SK-N-SH (cell line): ENCODE results near the gene GNG3. TPM values are rescaled to one million over a fixed set of nuclear protein-coding genes. Genes with fewer than 3 reads are reported as not detected.
"Not testable (repeated sequence)": the region's sequence is repeated elsewhere in the genome, so short reads cannot be mapped to it uniquely, and the experiment has no call there.

ENCODE experiments used
- CTCF ChIA-PET: fragments of 300-600, 350-600 bp; formaldehyde crosslinking; extraction: SDS; loops from one replicate; lab custom pipeline; 2021; lab: Yijun Ruan, JAX
- POLR2A ChIA-PET: fragments of 350-600 bp; sonication (Branson Sonifier 250); formaldehyde crosslinking; extraction: SDS; loops from one replicate; lab custom pipeline; 2020; ENCODE audit warnings: antibody characterized with exemption, inconsistent platforms; lab: Yijun Ruan, JAX
- DNase-seq: peaks from one replicate; pipeline ENCODE4 v3.0.0; 2012
- H2AFZ ChIP-seq: fragments of 200-600 bp; sonication (generic); 2 replicates; pipeline ENCODE4 v1.8.1; 2016; ENCODE audit warnings: antibody characterized with exemption, mild to moderate bottlenecking, low read depth
- H3F3A ChIP-seq: fragments of 200-600 bp; sonication (generic); replicated peaks from 2 replicates; pipeline ENCODE3; 2016; ENCODE audit warnings: antibody characterized with exemption, mild to moderate bottlenecking; ENCODE audit not compliant: insufficient read depth
- H3K27ac ChIP-seq, 2 experiments: fragments of 200-500 bp in 1 of 2; fragments of 200-600 bp in 1 of 2; sonication (Bioruptor generic) in 1 of 2; sonication (generic), shearing (Covaris generic) in 1 of 2; 2 replicates each; pipeline versions ENCODE4 v1.5.1 to v1.6.1; 2014 to 2016; ENCODE audit warnings: low read depth in 2 of 2, inconsistent platforms in 1 of 2, low read length in 1 of 2, mild to moderate bottlenecking in 1 of 2, mixed read lengths in 1 of 2
- H3K27me3 ChIP-seq: fragments of 200-600 bp; sonication (generic), shearing (Covaris generic); 2 replicates; pipeline ENCODE4 v1.6.1; 2016; ENCODE audit warnings: mixed run types; ENCODE audit not compliant: insufficient read depth
- H3K36me3 ChIP-seq, 2 experiments: fragments of 200-500 bp in 1 of 2; fragments of 200-600 bp in 1 of 2; sonication (Bioruptor generic) in 1 of 2; sonication (generic) in 1 of 2; replicated peaks in 1 of 2; 2 replicates each; pipeline versions ENCODE3 to v1.5.1; 2014 to 2016; ENCODE audit warnings: low read length in 1 of 2, mild to moderate bottlenecking in 1 of 2; ENCODE audit not compliant: insufficient read depth in 2 of 2, control insufficient read depth in 1 of 2
- H3K4me1 ChIP-seq, 2 experiments: fragments of 200-500 bp in 1 of 2; fragments of 200-600 bp in 1 of 2; sonication (Bioruptor generic) in 1 of 2; sonication (generic), shearing (Covaris generic) in 1 of 2; 2 replicates each; pipeline versions ENCODE4 v1.5.1 to v1.6.1; 2014 to 2016; ENCODE audit warnings: low read depth in 1 of 2, low read length in 1 of 2, mixed run types in 1 of 2; ENCODE audit not compliant: insufficient read depth in 2 of 2, control insufficient read depth in 1 of 2
- H3K4me2 ChIP-seq: fragments of 200-600 bp; sonication (generic), shearing (Covaris generic); 2 replicates; pipeline ENCODE4 v1.6.1; 2017; ENCODE audit warnings: mixed run types
- H3K4me3 ChIP-seq, 2 experiments: fragments of 200-500 bp in 1 of 2; fragments of 200-600 bp in 1 of 2; sonication (Bioruptor generic) in 1 of 2; sonication (generic), shearing (Covaris generic) in 1 of 2; 2 replicates each; pipeline versions ENCODE4 v1.5.1 to v1.8.1; 2014 to 2016; ENCODE audit warnings: low read depth in 2 of 2, inconsistent platforms in 1 of 2, low read length in 1 of 2, mild to moderate bottlenecking in 1 of 2, mixed read lengths in 1 of 2, moderate library complexity in 1 of 2
- H3K79me2 ChIP-seq: fragments of 200-600 bp; sonication (generic); 2 replicates; pipeline ENCODE4 v1.8.1; 2017; ENCODE audit warnings: mild to moderate bottlenecking; ENCODE audit not compliant: insufficient read depth
- H3K9ac ChIP-seq: fragments of 200-600 bp; sonication (generic); 2 replicates; pipeline ENCODE4 v1.6.1; 2017; ENCODE audit warnings: mixed run types
- H3K9me2 ChIP-seq: fragments of 200-600 bp; sonication (generic); 2 replicates; pipeline ENCODE4 v1.6.1; 2017; ENCODE audit warnings: mixed run types
- H3K9me3 ChIP-seq: fragments of 200-600 bp; sonication (generic); 2 replicates; pipeline ENCODE4 v1.6.1; 2017; ENCODE audit warnings: mixed run types, mild to moderate bottlenecking, moderate library complexity
- H4K20me1 ChIP-seq: fragments of 200-600 bp; sonication (generic); 2 replicates; pipeline ENCODE4 v1.6.1; 2017; ENCODE audit warnings: mild to moderate bottlenecking, mixed run types; ENCODE audit not compliant: insufficient read depth
- CHD2 ChIP-seq: fragments of 150-350 bp; IDR thresholded peaks from 2 replicates; pipeline ENCODE4 v1.6.1; 2018; ENCODE audit warnings: low read length; ENCODE audit not compliant: partially characterized antibody
- EP300 ChIP-seq, 2 experiments: IDR thresholded peaks; 2 replicates each; pipeline versions ENCODE4 v1.4.0 to v1.6.1; 2012; ENCODE audit warnings: borderline replicate concordance in 1 of 2, low read depth in 1 of 2, low read length in 1 of 2
- EZH2phosphoT487 ChIP-seq: fragments of 200-600 bp; sonication (generic); IDR thresholded peaks from 2 replicates; pipeline ENCODE4 v1.6.1; 2017; ENCODE audit warnings: low read depth, mixed run types, mild to moderate bottlenecking, antibody characterized with exemption, moderate library complexity, borderline replicate concordance
- FOXM1 ChIP-seq: IDR thresholded peaks from 2 replicates; pipeline ENCODE4 v1.4.0; 2012; ENCODE audit warnings: low read depth, mild to moderate bottlenecking
- GATA2 ChIP-seq: sonication (generic); formaldehyde crosslinking; IDR thresholded peaks from 2 replicates; pipeline ENCODE4 v1.5.0; 2020; ENCODE audit warnings: mild to moderate bottlenecking, missing genetic modification reagents
- MEF2A ChIP-seq: IDR thresholded peaks from 2 replicates; pipeline ENCODE4 v1.4.0; 2012; ENCODE audit warnings: low read depth, borderline replicate concordance
- MXI1 ChIP-seq: IDR thresholded peaks from 2 replicates; pipeline ENCODE4 v1.6.1; 2012; ENCODE audit warnings: mild to moderate bottlenecking, low read depth, low read length, improper control_type of control experiment
- NFIC ChIP-seq: IDR thresholded peaks from 2 replicates; pipeline ENCODE4 v1.4.0; 2012; ENCODE audit warnings: borderline replicate concordance
- NRF1 ChIP-seq: IDR thresholded peaks from 2 replicates; pipeline ENCODE4 v1.6.1; 2012; ENCODE audit warnings: low read depth, mild to moderate bottlenecking, low read length
- POLR2AphosphoS5 ChIP-seq: IDR thresholded peaks from 2 replicates; pipeline ENCODE4 v1.6.1; 2012; ENCODE audit warnings: low read depth, low read length
- RAD21 ChIP-seq: IDR thresholded peaks from 2 replicates; pipeline ENCODE4 v1.6.1; 2012; ENCODE audit warnings: mild to moderate bottlenecking, low read length
- RCOR1 ChIP-seq: fragments of 150-350 bp; IDR thresholded peaks from 2 replicates; pipeline ENCODE4 v1.6.1; 2017; ENCODE audit warnings: antibody characterized with exemption, low read length
- RFX5 ChIP-seq: IDR thresholded peaks from 2 replicates; pipeline ENCODE4 v1.6.1; 2012; ENCODE audit warnings: mild to moderate bottlenecking, improper control_type of control experiment, low read length
- RXRA ChIP-seq: IDR thresholded peaks from 2 replicates; pipeline ENCODE4 v1.4.0; 2012; ENCODE audit warnings: low read depth, mild to moderate bottlenecking, borderline replicate concordance
- SIN3A ChIP-seq: IDR thresholded peaks from 2 replicates; pipeline ENCODE4 v1.6.1; 2012; ENCODE audit warnings: low read depth, mild to moderate bottlenecking, low read length, moderate library complexity, borderline replicate concordance
- TCF12 ChIP-seq: IDR thresholded peaks from 2 replicates; pipeline ENCODE4 v1.4.0; 2012
- TEAD4 ChIP-seq: IDR thresholded peaks from 2 replicates; pipeline ENCODE4 v1.4.0; 2012; ENCODE audit warnings: mild to moderate bottlenecking, borderline replicate concordance; ENCODE audit not compliant: insufficient read depth
- YY1 ChIP-seq: IDR thresholded peaks from 2 replicates; pipeline ENCODE4 v1.4.0; 2012; ENCODE audit warnings: low read depth, mild to moderate bottlenecking
- WGBS: methylation state at CpG from one replicate; pipeline ENCODE4 v1.1.6; 2017; ENCODE audit warnings: low lambda C conversion rate; 5-methylcytosine and 5-hydroxymethylcytosine counted together
- polyA plus RNA-seq, 3 experiments: library from polyadenylated mRNA; depleted of rRNA; stranded (reverse); fragments of >200 nt; gene quantifications; 2 replicates each; pipeline ENCODE4 v1.2.3, GENCODE V29; 2012
- TF ChIP-seq, protein P1 (sequence below): IDR thresholded peaks from 2 replicates; pipeline ENCODE4 v1.4.0; 2012; ENCODE audit warnings: low read depth, borderline replicate concordance
- TF ChIP-seq, protein P2 (sequence below): fragments of 150-350 bp; IDR thresholded peaks from 2 replicates; pipeline ENCODE4 v1.6.1; 2016; ENCODE audit warnings: mild to moderate bottlenecking, low read depth, low read length

GNG3 gene
- polyA plus RNA-seq, 1 of the 3 experiments (the other 2 are of a cell fraction): 0.16 TPM

DNA sequence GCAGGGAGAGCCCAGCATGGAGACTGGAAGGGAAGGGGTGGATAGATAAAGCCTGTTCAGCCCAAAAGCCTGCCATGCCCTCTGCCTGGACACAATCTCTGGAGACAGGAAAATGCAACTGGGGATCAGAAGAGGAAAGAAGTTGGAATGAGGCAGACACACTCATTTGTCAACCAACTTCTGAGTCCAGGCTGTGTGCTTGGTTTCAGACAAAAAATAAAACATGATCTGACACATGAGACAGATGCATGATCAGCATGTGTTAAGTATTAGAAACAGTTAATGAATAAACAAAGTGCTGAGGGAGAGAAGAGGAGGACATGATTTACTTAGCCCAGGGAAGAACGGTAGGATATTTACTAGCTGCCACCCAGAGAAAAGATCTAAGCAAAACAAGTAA is 19.0 kb upstream of the GNG3 start:
- H3K4me3 ChIP-seq: no peak overlapping the region
- ChIA-PET CTCF (interaction anchor here (0.8 to 2.0 kb wide), 2 partner anchors 7 to 293 kb away, joined by 5 to 8 read pairs; no protein-coding TSS in a partner anchor), POLR2A (no interaction called here)
- H3K79me2 ChIP-seq: no peaks in the 10 kb centered on the region
- no peaks in the 10 kb centered on the region for H3K9me2 ChIP-seq
- no peak for TF ChIP-seq GATA2 (CRISPR knock-in tag)
- no peak for TF ChIP-seq SIN3A
- no peak for TF ChIP-seq CHD2
- no peak for TF ChIP-seq NFIC
- TF ChIP-seq FOXM1: no peak
- TF ChIP-seq, protein P1, sequence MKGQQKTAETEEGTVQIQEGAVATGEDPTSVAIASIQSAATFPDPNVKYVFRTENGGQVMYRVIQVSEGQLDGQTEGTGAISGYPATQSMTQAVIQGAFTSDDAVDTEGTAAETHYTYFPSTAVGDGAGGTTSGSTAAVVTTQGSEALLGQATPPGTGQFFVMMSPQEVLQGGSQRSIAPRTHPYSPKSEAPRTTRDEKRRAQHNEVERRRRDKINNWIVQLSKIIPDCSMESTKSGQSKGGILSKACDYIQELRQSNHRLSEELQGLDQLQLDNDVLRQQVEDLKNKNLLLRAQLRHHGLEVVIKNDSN: no peak
- no peak for TF ChIP-seq TCF12
- no peak for TF ChIP-seq EZH2phosphoT487
- no peak for TF ChIP-seq EP300 (IDR thresholded peaks at IDR 0.05; ENCODE audit: borderline replicate concordance in 1 of 2, low read depth in 1 of 2, low read length in 1 of 2)
- TF ChIP-seq MEF2A: no peak
- no peak overlapping the region for H3K4me2 ChIP-seq
- no peaks in the 10 kb centered on the region for H4K20me1 ChIP-seq
- H3K4me1 ChIP-seq: peaks cover 0 to 6% of the 10 kb centered on the region in 2 experiments; a peak in 1 of 4 replicates
- H2AFZ ChIP-seq: no peak overlapping the region
- H3K27ac ChIP-seq: no peak overlapping the region
- no peaks in the 10 kb centered on the region for H3K9me3 ChIP-seq
- no peak for DNase-seq
- no peak overlapping the region for H3K9ac ChIP-seq
- WGBS: 88% methylated on average over 1 of the region's 1 CpG
- no peaks in the 10 kb centered on the region for H3K27me3 ChIP-seq
- peaks cover 12 to 29% of the 10 kb centered on the region in 2 experiments for H3K36me3 ChIP-seq
- H3F3A ChIP-seq: peaks cover 7% of the 10 kb centered on the region

DNA sequence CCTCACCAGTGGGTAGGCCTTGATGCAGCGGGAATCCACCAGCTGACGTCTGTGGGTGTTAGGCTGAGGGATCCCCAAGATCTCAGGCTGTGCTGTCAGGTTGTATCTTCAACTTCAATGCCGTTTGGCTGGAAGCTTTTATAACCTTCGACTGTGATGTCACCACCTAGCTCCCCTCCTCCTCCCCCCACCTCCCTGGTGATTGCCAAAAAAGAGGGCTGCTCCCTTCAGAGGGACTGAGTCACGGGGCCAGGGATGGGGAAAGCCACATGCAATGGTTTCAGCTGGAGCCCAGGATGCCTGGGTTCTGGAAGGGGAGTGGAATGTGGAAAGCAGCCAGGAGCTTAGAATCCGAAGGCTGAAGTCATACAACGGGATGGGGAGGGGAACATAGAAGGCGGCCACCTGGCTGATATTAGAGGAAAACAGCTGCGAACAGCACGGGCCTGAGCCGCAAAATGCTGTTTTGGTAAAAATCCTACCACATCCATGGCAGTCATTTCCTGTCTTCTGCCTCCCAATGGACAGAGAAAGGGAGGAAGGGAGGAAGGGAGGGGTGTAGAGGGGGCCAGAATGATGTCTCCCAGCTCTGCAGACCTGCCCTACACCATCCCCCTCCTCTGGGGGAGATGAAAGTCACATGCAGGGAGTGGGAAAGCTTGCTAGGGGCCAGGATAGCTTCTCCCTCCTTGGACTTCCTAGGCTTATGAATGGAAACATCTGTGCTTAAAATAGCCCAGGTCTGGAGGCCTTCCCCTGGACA is 17.9 kb upstream of the GNG3 start, which contains the start of gene LRRN4CL:
Gene LRRN4CL, minus strand, starts transcription at position 110 of the 763 bp plus-strand sequence. CDS start 1,022 bp downstream, outside the sequence.
- Histone ChIP-seq H3K27ac (no peak within 1 kb of the TSS), H4K20me1 (no peaks in the 10 kb centered on the region), H3K79me2 (no peaks in the 10 kb centered on the region), H2AFZ (no peak within 1 kb of the TSS), H3K27me3 (no peaks in the 10 kb centered on the region), H3K4me1 (peaks cover 0 to 9% of the 10 kb centered on the region in 2 experiments; a peak in 3 of 4 replicates), H3F3A (peaks cover 7% of the 10 kb centered on the region), H3K9me2 (no peaks in the 10 kb centered on the region), H3K4me3 (no peak within 1 kb of the TSS), H3K4me2 (no peak within 1 kb of the TSS), H3K36me3 (peaks cover 19 to 30% of the 10 kb centered on the region in 2 experiments), H3K9ac (no peak within 1 kb of the TSS), H3K9me3 (no peaks in the 10 kb centered on the region)
- ChIA-PET CTCF (interaction anchor here (0.7 to 2.3 kb wide), 4 partner anchors 9 to 295 kb away, joined by 3 to 8 read pairs (median 6); no protein-coding TSS in a partner anchor), POLR2A (interaction anchor here (1.4 to 1.9 kb wide), 2 partner anchors 18 to 24 kb away, joined by 3 to 12 read pairs; partner anchors contain the start of genes C11orf98, CSKMT and UQCC3)
- DNase-seq: peak; percentile 27
- TF ChIP-seq YY1 (no peak), GATA2 (CRISPR knock-in tag) (no peak), RAD21 (no peak), MXI1 (no peak), NRF1 (no peak), SIN3A (no peak), NFIC (peak; percentile 51; the same call in 1 of the 2 replicates), POLR2AphosphoS5 (peak; percentile 28; the same call in 1 of the 2 replicates), TEAD4 (no peak), CHD2 (no peak), RXRA (no peak), RCOR1 (no peak), MEF2A (no peak), RFX5 (no peak), TCF12 (peak; percentile 40; the same call in 1 of the 2 replicates), EZH2phosphoT487 (no peak)
- TF ChIP-seq, protein P2, sequence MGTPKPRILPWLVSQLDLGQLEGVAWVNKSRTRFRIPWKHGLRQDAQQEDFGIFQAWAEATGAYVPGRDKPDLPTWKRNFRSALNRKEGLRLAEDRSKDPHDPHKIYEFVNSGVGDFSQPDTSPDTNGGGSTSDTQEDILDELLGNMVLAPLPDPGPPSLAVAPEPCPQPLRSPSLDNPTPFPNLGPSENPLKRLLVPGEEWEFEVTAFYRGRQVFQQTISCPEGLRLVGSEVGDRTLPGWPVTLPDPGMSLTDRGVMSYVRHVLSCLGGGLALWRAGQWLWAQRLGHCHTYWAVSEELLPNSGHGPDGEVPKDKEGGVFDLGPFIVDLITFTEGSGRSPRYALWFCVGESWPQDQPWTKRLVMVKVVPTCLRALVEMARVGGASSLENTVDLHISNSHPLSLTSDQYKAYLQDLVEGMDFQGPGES: no peak
- WGBS: 70% methylated on average over 11 of the region's 11 CpGs

DNA sequence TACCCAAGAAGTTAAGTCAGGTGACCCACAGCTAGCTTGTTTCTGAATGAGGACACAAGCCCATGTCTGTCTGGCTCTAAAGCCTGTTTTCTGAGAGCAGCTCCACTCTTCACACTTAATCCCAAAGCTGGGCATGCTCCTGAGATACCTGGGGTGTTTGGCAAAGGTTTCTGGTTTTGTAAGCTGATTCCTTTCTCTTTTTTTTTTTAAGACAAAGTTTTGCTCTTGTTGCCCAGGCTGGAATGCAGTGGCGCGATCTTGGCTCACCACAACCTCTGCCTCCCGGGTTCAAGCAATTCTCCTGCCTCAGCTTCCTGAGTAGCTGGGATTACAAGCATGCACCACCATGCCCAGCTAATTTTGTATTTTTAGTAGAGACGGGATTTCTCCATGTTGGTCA is 13.9 kb upstream of the GNG3 start:
- not testable (repeated sequence) for H3K4me3 ChIP-seq, H3K9me3 ChIP-seq, H3K4me1 ChIP-seq, H2AFZ ChIP-seq, H3K27me3 ChIP-seq, H3K9ac ChIP-seq, H4K20me1 ChIP-seq, DNase-seq, H3K79me2 ChIP-seq, H3K9me2 ChIP-seq, H3K27ac ChIP-seq, H3K4me2 ChIP-seq
- Histone ChIP-seq H3F3A (peaks cover 13% of the 10 kb centered on the region), H3K36me3 (peaks cover 19 to 30% of the 10 kb centered on the region in 2 experiments)
- ChIA-PET POLR2A (interaction anchor here (1.1 kb wide), 2 partner anchors 11 to 29 kb away, joined by 3 to 4 read pairs; partner anchors contain the start of genes C11orf98 and CSKMT), CTCF (interaction anchor here (0.9 to 4.6 kb wide), 15 partner anchors 9 to 269 kb away, joined by 3 to 48 read pairs (median 5); partner anchors contain the start of genes BSCL2, GNG3, HNRNPUL2 and UBXN1)
- WGBS: 85% methylated on average over 3 of the region's 4 CpGs
